Measurements from ENCODE around the gene NRROS. TPM values are rescaled to one million over a fixed set of nuclear protein-coding genes. Genes with fewer than 3 reads are reported as not detected.
"Not testable (repeated sequence)": the region's sequence is repeated elsewhere in the genome, so short reads cannot be mapped to it uniquely, and the experiment has no call there.

NRROS gene
- 1.8 TPM for polyA plus RNA-seq (2013, experiment 1 of 2)
- polyA plus RNA-seq (2013, experiment 2 of 2) = 2.2 TPM

- H3K4me1 ChIP-seq (ENCODE audit: control insufficient read depth, low read depth, low read length) = no peaks in the 10 kb centered on the region
- H2BK120ac ChIP-seq (ENCODE audit: low read depth, low read length) = no peak within 1 kb of the TSS
- peak; percentile 84 for DNase-seq
- no peak within 1 kb of the TSS for H4K8ac ChIP-seq (ENCODE audit: low read depth, low read length)
- H4K5ac ChIP-seq (ENCODE audit: low read length) = no peak within 1 kb of the TSS
- no peaks in the 10 kb centered on the region for H3K36me3 ChIP-seq (ENCODE audit: control insufficient read depth, insufficient read depth, low read length)
- H2AK5ac ChIP-seq (ENCODE audit: low read length) = peak within 1 kb of the TSS; percentile 45
- no CpG with 5 or more reads among the region's 65 CpGs for WGBS (ENCODE audit: extremely low coverage, insufficient coverage, low lambda C conversion rate)
- H2BK15ac ChIP-seq (replicated peaks; ENCODE audit: low read depth) = no peak within 1 kb of the TSS
- H3K23ac ChIP-seq (ENCODE audit: low read length) = peak within 1 kb of the TSS; percentile 80
- no peak within 1 kb of the TSS for H2BK5ac ChIP-seq (ENCODE audit: low read length)
- H3K79me2 ChIP-seq (ENCODE audit: control insufficient read depth, insufficient read depth, low read length) = no peaks in the 10 kb centered on the region
- peak within 1 kb of the TSS; percentile 81 for H3K56ac ChIP-seq (ENCODE audit: low read length)
- peak within 1 kb of the TSS; percentile 59 for H3K4me2 ChIP-seq (ENCODE audit: low read length)
- no peaks in the 10 kb centered on the region for H3K27me3 ChIP-seq (ENCODE audit: insufficient read depth, low read length, poor library complexity)
- peak within 1 kb of the TSS; percentile 35 for H3K18ac ChIP-seq (ENCODE audit: low read length)
- H3K27ac ChIP-seq (ENCODE audit: low read depth, low read length) = no peak within 1 kb of the TSS
- no peaks in the 10 kb centered on the region for H3K79me1 ChIP-seq (ENCODE audit: low read length)
- no peak within 1 kb of the TSS for H3K4ac ChIP-seq (ENCODE audit: low read depth, low read length)
- peak within 1 kb of the TSS; percentile 66 for H3K9ac ChIP-seq (ENCODE audit: low read length)
- no peak within 1 kb of the TSS for H3K4me3 ChIP-seq (ENCODE audit: low read length)
Observed at GRCh38 chr3:196639483-196640296, at the start of gene NRROS. Gene NRROS (plus strand): TSS chr3:196639694. CDS start chr3:196654540, 14,846 bp downstream.

GRCh38 chr3:196590279-196590678 is 49.2 kb upstream of the NRROS start:
- Histone ChIP-seq H3K27ac (ENCODE audit: low read depth, low read length) (no peak overlapping the region), H2BK120ac (ENCODE audit: low read depth, low read length) (no peak overlapping the region), H3K9ac (ENCODE audit: low read length) (no peak overlapping the region), H2BK5ac (ENCODE audit: low read length) (no peak overlapping the region), H4K8ac (ENCODE audit: low read depth, low read length) (no peak overlapping the region), H3K79me1 (ENCODE audit: low read length) (no peaks in the 10 kb centered on the region), H2BK15ac (replicated peaks; ENCODE audit: low read depth) (no peak overlapping the region), H3K4me2 (ENCODE audit: low read length) (no peak overlapping the region), H3K4ac (ENCODE audit: low read depth, low read length) (no peak overlapping the region), H3K18ac (ENCODE audit: low read length) (no peak overlapping the region), H2AK5ac (ENCODE audit: low read length) (no peak overlapping the region), H3K36me3 (ENCODE audit: control insufficient read depth, insufficient read depth, low read length) (no peaks in the 10 kb centered on the region), H3K4me1 (ENCODE audit: control insufficient read depth, low read depth, low read length) (no peaks in the 10 kb centered on the region), H4K5ac (ENCODE audit: low read length) (no peak overlapping the region), H3K79me2 (ENCODE audit: control insufficient read depth, insufficient read depth, low read length) (no peaks in the 10 kb centered on the region), H3K4me3 (ENCODE audit: low read length) (no peak overlapping the region), H3K23ac (ENCODE audit: low read length) (no peak overlapping the region), H3K56ac (ENCODE audit: low read length) (no peak overlapping the region), H3K27me3 (ENCODE audit: insufficient read depth, low read length, poor library complexity) (no peaks in the 10 kb centered on the region)
- no peak for DNase-seq
- WGBS (ENCODE audit: extremely low coverage, insufficient coverage, low lambda C conversion rate) = no CpG with 5 or more reads among the region's 5 CpGs

GRCh38 chr3:196596355-196596754 is 43.1 kb upstream of the NRROS start:
- no peak overlapping the region for H3K4me2 ChIP-seq (ENCODE audit: low read length)
- WGBS (ENCODE audit: extremely low coverage, insufficient coverage, low lambda C conversion rate) = no CpG with 5 or more reads among the region's 5 CpGs
- no peak for DNase-seq
- no peak overlapping the region for H2AK5ac ChIP-seq (ENCODE audit: low read length)
- no peak overlapping the region for H2BK15ac ChIP-seq (replicated peaks; ENCODE audit: low read depth)
- no peaks in the 10 kb centered on the region for H3K36me3 ChIP-seq (ENCODE audit: control insufficient read depth, insufficient read depth, low read length)
- H4K5ac ChIP-seq (ENCODE audit: low read length) = no peak overlapping the region
- no peak overlapping the region for H3K18ac ChIP-seq (ENCODE audit: low read length)
- no peak overlapping the region for H3K4me3 ChIP-seq (ENCODE audit: low read length)
- H2BK5ac ChIP-seq (ENCODE audit: low read length) = no peak overlapping the region
- H3K79me1 ChIP-seq (ENCODE audit: low read length) = no peaks in the 10 kb centered on the region
- H3K27me3 ChIP-seq (ENCODE audit: insufficient read depth, low read length, poor library complexity) = no peaks in the 10 kb centered on the region
- no peak overlapping the region for H4K8ac ChIP-seq (ENCODE audit: low read depth, low read length)
- H3K4ac ChIP-seq (ENCODE audit: low read depth, low read length) = no peak overlapping the region
- no peak overlapping the region for H3K23ac ChIP-seq (ENCODE audit: low read length)
- H3K56ac ChIP-seq (ENCODE audit: low read length) = no peak overlapping the region
- no peak overlapping the region for H3K9ac ChIP-seq (ENCODE audit: low read length)
- no peaks in the 10 kb centered on the region for H3K79me2 ChIP-seq (ENCODE audit: control insufficient read depth, insufficient read depth, low read length)
- no peaks in the 10 kb centered on the region for H3K4me1 ChIP-seq (ENCODE audit: control insufficient read depth, low read depth, low read length)
- H2BK120ac ChIP-seq (ENCODE audit: low read depth, low read length) = no peak overlapping the region
- no peak overlapping the region for H3K27ac ChIP-seq (ENCODE audit: low read depth, low read length)

GRCh38 chr3:196597971-196598733 is 41.3 kb upstream of the NRROS start:
- not testable (repeated sequence) for H3K18ac ChIP-seq (ENCODE audit: low read length); H3K4me3 ChIP-seq (ENCODE audit: low read length); H3K4ac ChIP-seq (ENCODE audit: low read depth, low read length); H3K4me1 ChIP-seq (ENCODE audit: control insufficient read depth, low read depth, low read length); H4K5ac ChIP-seq (ENCODE audit: low read length); H3K27me3 ChIP-seq (ENCODE audit: insufficient read depth, low read length, poor library complexity); H4K8ac ChIP-seq (ENCODE audit: low read depth, low read length); H3K27ac ChIP-seq (ENCODE audit: low read depth, low read length); H3K79me2 ChIP-seq (ENCODE audit: control insufficient read depth, insufficient read depth, low read length); H2BK120ac ChIP-seq (ENCODE audit: low read depth, low read length); H3K56ac ChIP-seq (ENCODE audit: low read length); H3K9ac ChIP-seq (ENCODE audit: low read length); H3K79me1 ChIP-seq (ENCODE audit: low read length); H2AK5ac ChIP-seq (ENCODE audit: low read length); H2BK5ac ChIP-seq (ENCODE audit: low read length); H2BK15ac ChIP-seq (replicated peaks; ENCODE audit: low read depth); DNase-seq; H3K36me3 ChIP-seq (ENCODE audit: control insufficient read depth, insufficient read depth, low read length); H3K23ac ChIP-seq (ENCODE audit: low read length); H3K4me2 ChIP-seq (ENCODE audit: low read length)
- WGBS (ENCODE audit: extremely low coverage, insufficient coverage, low lambda C conversion rate) = no CpG with 5 or more reads among the region's 25 CpGs

- Histone ChIP-seq H2AK5ac (ENCODE audit: low read length) (no peak overlapping the region), H4K8ac (ENCODE audit: low read depth, low read length) (no peak overlapping the region), H3K36me3 (ENCODE audit: control insufficient read depth, insufficient read depth, low read length) (no peaks in the 10 kb centered on the region), H3K4me1 (ENCODE audit: control insufficient read depth, low read depth, low read length) (no peaks in the 10 kb centered on the region), H3K27me3 (ENCODE audit: insufficient read depth, low read length, poor library complexity) (no peaks in the 10 kb centered on the region), H2BK5ac (ENCODE audit: low read length) (no peak overlapping the region), H2BK15ac (replicated peaks; ENCODE audit: low read depth) (no peak overlapping the region), H3K9ac (ENCODE audit: low read length) (no peak overlapping the region), H2BK120ac (ENCODE audit: low read depth, low read length) (no peak overlapping the region), H3K18ac (ENCODE audit: low read length) (no peak overlapping the region), H4K5ac (ENCODE audit: low read length) (no peak overlapping the region), H3K79me1 (ENCODE audit: low read length) (no peaks in the 10 kb centered on the region), H3K4ac (ENCODE audit: low read depth, low read length) (no peak overlapping the region), H3K56ac (ENCODE audit: low read length) (no peak overlapping the region), H3K4me3 (ENCODE audit: low read length) (no peak overlapping the region), H3K4me2 (ENCODE audit: low read length) (no peak overlapping the region), H3K23ac (ENCODE audit: low read length) (no peak overlapping the region), H3K27ac (ENCODE audit: low read depth, low read length) (no peak overlapping the region), H3K79me2 (ENCODE audit: control insufficient read depth, insufficient read depth, low read length) (no peaks in the 10 kb centered on the region)
- no peak for DNase-seq
- WGBS (ENCODE audit: extremely low coverage, insufficient coverage, low lambda C conversion rate) = no CpG with 5 or more reads among the region's 5 CpGs
Observed at GRCh38 chr3:196599734-196600128, 39.8 kb upstream of the NRROS start.
